Stimulated activated naive CD8-positive, alpha-beta T cell treated with anti-CD3 and anti-CD28 coated beads, Interleukin-15, Interleukin-2, amounts not matched to agents 100 U/mL and 50 U/mL, for 24 hours (primary cell): Measurements from ENCODE around the gene PPIP5K1.

Source experiments
- ATAC-seq: fragments of 150-1000 bp; cut with Tn5 transposase; one replicate; pipeline ENCODE4 v1.10.0; 2021
- DNase-seq: peaks from one replicate; pipeline ENCODE4 v3.0.0; 2021

PPIP5K1 gene

DNA sequence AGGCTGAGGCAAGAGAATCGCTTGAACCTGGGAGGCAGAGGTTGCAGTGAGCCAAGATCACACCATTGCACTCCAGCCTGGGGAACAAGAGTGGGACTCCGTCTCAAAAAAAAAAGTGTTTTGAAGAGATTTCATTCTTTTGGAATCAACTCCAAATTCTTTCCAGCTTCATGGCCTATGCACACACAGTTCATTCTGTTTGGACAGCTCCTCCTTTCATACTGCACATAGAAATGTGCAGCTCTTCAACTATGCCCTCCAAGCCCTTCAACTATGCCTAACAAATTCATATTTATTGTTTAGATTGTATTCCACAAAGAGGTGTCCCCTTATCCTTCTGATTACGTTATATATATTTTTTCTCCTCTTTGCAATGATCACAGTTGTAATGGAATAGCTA lies 101.2 kb downstream of the PPIP5K1 start:
- ATAC-seq (no peak), DNase-seq (no peak)

DNA sequence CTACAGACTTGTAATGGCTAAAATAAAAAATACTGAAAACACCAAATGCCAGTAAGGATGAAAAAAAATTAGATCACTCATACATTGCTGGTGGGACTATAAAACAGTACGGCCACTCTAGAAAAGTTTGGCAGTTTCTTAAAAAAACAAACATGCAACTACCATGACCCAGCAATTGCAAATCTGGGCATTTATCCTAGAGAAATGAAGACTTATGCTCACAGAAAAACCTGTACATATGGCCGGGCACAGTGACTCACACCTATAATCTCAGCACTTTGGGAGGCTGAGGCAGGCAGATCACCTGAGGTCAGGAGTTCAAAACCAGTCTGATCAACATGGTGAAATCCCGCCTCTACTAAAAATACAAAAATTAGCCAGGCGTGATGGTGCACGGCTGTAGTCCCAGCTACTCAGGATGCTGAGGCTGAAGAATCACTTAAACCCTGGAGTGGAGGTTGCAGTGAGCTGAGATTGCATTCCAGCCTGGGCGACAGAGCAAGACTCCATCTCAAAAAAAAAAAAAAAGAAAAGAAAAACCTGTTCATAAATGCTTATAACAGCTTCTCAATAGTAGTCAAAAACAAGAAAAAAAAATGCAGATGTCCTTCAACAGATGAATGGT lies 102.6 kb downstream of the PPIP5K1 start:
- ATAC-seq, result no peak
- DNase-seq, result no peak

GRCh38 chr15:43484455-43484854 lies 105.6 kb downstream of the PPIP5K1 start:
- ATAC-seq, result no peak
- no peak for DNase-seq
